WI38 (cell line): ENCODE measurements around the gene SNW1.

Experiments
- H3K4me3 ChIP-seq: 2 replicates; pipeline ENCODE4 v1.5.1; 2011; ENCODE audit warnings: low read depth, mild to moderate bottlenecking, control low read depth, low read length
- CTCF ChIP-seq: IDR thresholded peaks from 2 replicates; pipeline ENCODE4 v1.5.1; 2012; ENCODE audit warnings: low read depth, mild to moderate bottlenecking, control low read depth, low read length

SNW1 gene

GRCh38 chr14:77760381-77761204 is at the start of gene SNW1:
TSS of gene SNW1 (minus strand) at chr14:77761156. CDS start at chr14:77761127, 29 bp downstream.
- TF ChIP-seq CTCF: no peak
- peak within 1 kb of the TSS; percentile 76 for H3K4me3 ChIP-seq

GRCh38 chr14:77809011-77809410 is 48.1 kb upstream of the SNW1 start:
- H3K4me3 ChIP-seq: no peak overlapping the region
- TF ChIP-seq CTCF: no peak

GRCh38 chr14:77808250-77808649 is 47.3 kb upstream of the SNW1 start:
- TF ChIP-seq CTCF: no peak
- no peak overlapping the region for H3K4me3 ChIP-seq

- TF ChIP-seq CTCF: no peak
- H3K4me3 ChIP-seq: no peak overlapping the region
These were observed 44.8 kb upstream of the SNW1 start for GRCh38 chr14:77805706-77806105.

- peak; percentile 22; the same call in 1 of the 2 replicates for TF ChIP-seq CTCF
- no peak overlapping the region for H3K4me3 ChIP-seq
These were observed 43.6 kb upstream of the SNW1 start for GRCh38 chr14:77804592-77804991.

GRCh38 chr14:77800814-77801213 is 39.9 kb upstream of the SNW1 start:
- H3K4me3 ChIP-seq: peak overlapping the region; percentile 75
- no peak for TF ChIP-seq CTCF

GRCh38 chr14:77799863-77800730 is 39.1 kb upstream of the SNW1 start, which contains the start of gene ADCK1:
TSS of gene ADCK1 (plus strand) at chr14:77800109. CDS start at chr14:77818979, 18,870 bp downstream.
- peak; percentile 51 for TF ChIP-seq CTCF
- H3K4me3 ChIP-seq: peak within 1 kb of the TSS; percentile 75

- peak overlapping the region; percentile 75 for H3K4me3 ChIP-seq
These were observed 38.5 kb upstream of the SNW1 start for GRCh38 chr14:77799456-77799855.
